SK-N-SH (cell line): ENCODE data around the gene SHD. TPM values are rescaled to one million over a fixed set of nuclear protein-coding genes. Genes with fewer than 3 reads are reported as not detected.

Experiments used
- CTCF ChIA-PET: fragments of 300-600, 350-600 bp; formaldehyde crosslinking; extraction: SDS; loops from one replicate; lab custom pipeline; 2021; lab: Yijun Ruan, JAX
- POLR2A ChIA-PET: fragments of 350-600 bp; sonication (Branson Sonifier 250); formaldehyde crosslinking; extraction: SDS; loops from one replicate; lab custom pipeline; 2020; ENCODE audit warnings: antibody characterized with exemption, inconsistent platforms; lab: Yijun Ruan, JAX
- DNase-seq: peaks from one replicate; pipeline ENCODE4 v3.0.0; 2012
- H2AFZ ChIP-seq: fragments of 200-600 bp; sonication (generic); 2 replicates; pipeline ENCODE4 v1.8.1; 2016; ENCODE audit warnings: antibody characterized with exemption, mild to moderate bottlenecking, low read depth
- H3F3A ChIP-seq: fragments of 200-600 bp; sonication (generic); replicated peaks from 2 replicates; pipeline ENCODE3; 2016; ENCODE audit warnings: antibody characterized with exemption, mild to moderate bottlenecking; ENCODE audit not compliant: insufficient read depth
- H3K27ac ChIP-seq, 2 experiments: fragments of 200-500 bp in 1 of 2; fragments of 200-600 bp in 1 of 2; sonication (Bioruptor generic) in 1 of 2; sonication (generic), shearing (Covaris generic) in 1 of 2; 2 replicates each; pipeline versions ENCODE4 v1.5.1 to v1.6.1; 2014 to 2016; ENCODE audit warnings: low read depth in 2 of 2, inconsistent platforms in 1 of 2, low read length in 1 of 2, mild to moderate bottlenecking in 1 of 2, mixed read lengths in 1 of 2
- H3K27me3 ChIP-seq: fragments of 200-600 bp; sonication (generic), shearing (Covaris generic); 2 replicates; pipeline ENCODE4 v1.6.1; 2016; ENCODE audit warnings: mixed run types; ENCODE audit not compliant: insufficient read depth
- H3K36me3 ChIP-seq, 2 experiments: fragments of 200-500 bp in 1 of 2; fragments of 200-600 bp in 1 of 2; sonication (Bioruptor generic) in 1 of 2; sonication (generic) in 1 of 2; replicated peaks in 1 of 2; 2 replicates each; pipeline versions ENCODE3 to v1.5.1; 2014 to 2016; ENCODE audit warnings: low read length in 1 of 2, mild to moderate bottlenecking in 1 of 2; ENCODE audit not compliant: insufficient read depth in 2 of 2, control insufficient read depth in 1 of 2
- H3K4me1 ChIP-seq, 2 experiments: fragments of 200-500 bp in 1 of 2; fragments of 200-600 bp in 1 of 2; sonication (Bioruptor generic) in 1 of 2; sonication (generic), shearing (Covaris generic) in 1 of 2; 2 replicates each; pipeline versions ENCODE4 v1.5.1 to v1.6.1; 2014 to 2016; ENCODE audit warnings: low read depth in 1 of 2, low read length in 1 of 2, mixed run types in 1 of 2; ENCODE audit not compliant: insufficient read depth in 2 of 2, control insufficient read depth in 1 of 2
- H3K4me2 ChIP-seq: fragments of 200-600 bp; sonication (generic), shearing (Covaris generic); 2 replicates; pipeline ENCODE4 v1.6.1; 2017; ENCODE audit warnings: mixed run types
- H3K4me3 ChIP-seq, 2 experiments: fragments of 200-500 bp in 1 of 2; fragments of 200-600 bp in 1 of 2; sonication (Bioruptor generic) in 1 of 2; sonication (generic), shearing (Covaris generic) in 1 of 2; 2 replicates each; pipeline versions ENCODE4 v1.5.1 to v1.8.1; 2014 to 2016; ENCODE audit warnings: low read depth in 2 of 2, inconsistent platforms in 1 of 2, low read length in 1 of 2, mild to moderate bottlenecking in 1 of 2, mixed read lengths in 1 of 2, moderate library complexity in 1 of 2
- H3K79me2 ChIP-seq: fragments of 200-600 bp; sonication (generic); 2 replicates; pipeline ENCODE4 v1.8.1; 2017; ENCODE audit warnings: mild to moderate bottlenecking; ENCODE audit not compliant: insufficient read depth
- H3K9ac ChIP-seq: fragments of 200-600 bp; sonication (generic); 2 replicates; pipeline ENCODE4 v1.6.1; 2017; ENCODE audit warnings: mixed run types
- H3K9me2 ChIP-seq: fragments of 200-600 bp; sonication (generic); 2 replicates; pipeline ENCODE4 v1.6.1; 2017; ENCODE audit warnings: mixed run types
- H3K9me3 ChIP-seq: fragments of 200-600 bp; sonication (generic); 2 replicates; pipeline ENCODE4 v1.6.1; 2017; ENCODE audit warnings: mixed run types, mild to moderate bottlenecking, moderate library complexity
- H4K20me1 ChIP-seq: fragments of 200-600 bp; sonication (generic); 2 replicates; pipeline ENCODE4 v1.6.1; 2017; ENCODE audit warnings: mild to moderate bottlenecking, mixed run types; ENCODE audit not compliant: insufficient read depth
- CHD2 ChIP-seq: fragments of 150-350 bp; IDR thresholded peaks from 2 replicates; pipeline ENCODE4 v1.6.1; 2018; ENCODE audit warnings: low read length; ENCODE audit not compliant: partially characterized antibody
- ELF1 ChIP-seq: IDR thresholded peaks from 2 replicates; pipeline ENCODE4 v1.4.0; 2012
- GATA2 ChIP-seq: sonication (generic); formaldehyde crosslinking; IDR thresholded peaks from 2 replicates; pipeline ENCODE4 v1.5.0; 2020; ENCODE audit warnings: mild to moderate bottlenecking, missing genetic modification reagents
- MXI1 ChIP-seq: IDR thresholded peaks from 2 replicates; pipeline ENCODE4 v1.6.1; 2012; ENCODE audit warnings: mild to moderate bottlenecking, low read depth, low read length, improper control_type of control experiment
- RAD21 ChIP-seq: IDR thresholded peaks from 2 replicates; pipeline ENCODE4 v1.6.1; 2012; ENCODE audit warnings: mild to moderate bottlenecking, low read length
- WGBS: methylation state at CpG from one replicate; pipeline ENCODE4 v1.1.6; 2017; ENCODE audit warnings: low lambda C conversion rate; 5-methylcytosine and 5-hydroxymethylcytosine counted together
- polyA plus RNA-seq, 3 experiments: library from polyadenylated mRNA; depleted of rRNA; stranded (reverse); fragments of >200 nt; gene quantifications; 2 replicates each; pipeline ENCODE4 v1.2.3, GENCODE V29; 2012
- TF ChIP-seq, protein P1 (sequence below): IDR thresholded peaks from 2 replicates; pipeline ENCODE4 v1.4.0; 2012; ENCODE audit warnings: low read depth
- TF ChIP-seq, protein P2 (sequence below): IDR thresholded peaks from 2 replicates; pipeline ENCODE4; 2012
- TF ChIP-seq, protein P3 (sequence below): fragments of 150-350 bp; IDR thresholded peaks from 2 replicates; pipeline ENCODE4 v1.6.1; 2017; ENCODE audit warnings: antibody characterized with exemption, low read length, low read depth, borderline replicate concordance

Gene SHD
- polyA plus RNA-seq, 1 of the 3 experiments (the other 2 are of a cell fraction): 3.1 TPM

DNA sequence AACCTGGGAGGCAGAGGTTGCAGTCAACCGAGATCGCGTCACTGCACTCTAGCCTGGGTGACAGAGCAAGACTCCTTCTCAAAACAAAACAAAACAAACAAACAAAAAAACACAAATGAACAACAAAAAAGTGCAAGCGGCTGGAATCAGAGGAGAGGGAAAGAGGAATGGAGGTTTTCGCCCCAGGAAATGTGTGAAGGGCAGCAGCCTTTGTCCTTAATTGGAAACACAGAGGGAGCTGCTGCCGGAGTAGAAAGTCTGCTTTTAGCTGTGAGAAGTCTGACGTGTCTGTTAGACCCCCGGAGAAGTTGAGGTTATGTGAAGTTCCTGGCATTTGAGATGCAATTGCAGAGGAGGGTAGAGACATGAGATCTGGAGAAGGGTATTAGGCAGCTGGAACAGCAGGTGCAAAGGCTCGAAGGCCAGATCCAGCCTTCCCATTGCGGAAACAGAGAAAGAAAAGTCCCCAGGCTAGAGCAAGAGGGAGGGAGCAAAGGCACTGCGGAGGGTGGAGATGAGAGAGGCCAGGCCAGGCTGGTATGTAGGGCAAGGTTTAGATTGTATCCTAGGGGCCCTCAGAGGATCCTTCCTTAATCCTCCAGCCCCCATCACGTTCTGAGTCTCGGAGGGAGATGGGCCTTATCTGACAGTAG is 22.6 kb downstream of the SHD start (continued):
- TF ChIP-seq, protein P1, sequence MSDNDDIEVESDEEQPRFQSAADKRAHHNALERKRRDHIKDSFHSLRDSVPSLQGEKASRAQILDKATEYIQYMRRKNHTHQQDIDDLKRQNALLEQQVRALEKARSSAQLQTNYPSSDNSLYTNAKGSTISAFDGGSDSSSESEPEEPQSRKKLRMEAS: no peak
- no peak for TF ChIP-seq RAD21
- no peak for TF ChIP-seq CHD2
- no peak for TF ChIP-seq ELF1
- TF ChIP-seq, protein P2, sequence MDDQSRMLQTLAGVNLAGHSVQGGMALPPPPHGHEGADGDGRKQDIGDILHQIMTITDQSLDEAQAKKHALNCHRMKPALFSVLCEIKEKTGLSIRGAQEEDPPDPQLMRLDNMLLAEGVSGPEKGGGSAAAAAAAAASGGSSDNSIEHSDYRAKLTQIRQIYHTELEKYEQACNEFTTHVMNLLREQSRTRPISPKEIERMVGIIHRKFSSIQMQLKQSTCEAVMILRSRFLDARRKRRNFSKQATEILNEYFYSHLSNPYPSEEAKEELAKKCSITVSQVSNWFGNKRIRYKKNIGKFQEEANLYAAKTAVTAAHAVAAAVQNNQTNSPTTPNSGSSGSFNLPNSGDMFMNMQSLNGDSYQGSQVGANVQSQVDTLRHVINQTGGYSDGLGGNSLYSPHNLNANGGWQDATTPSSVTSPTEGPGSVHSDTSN: no peak

DNA sequence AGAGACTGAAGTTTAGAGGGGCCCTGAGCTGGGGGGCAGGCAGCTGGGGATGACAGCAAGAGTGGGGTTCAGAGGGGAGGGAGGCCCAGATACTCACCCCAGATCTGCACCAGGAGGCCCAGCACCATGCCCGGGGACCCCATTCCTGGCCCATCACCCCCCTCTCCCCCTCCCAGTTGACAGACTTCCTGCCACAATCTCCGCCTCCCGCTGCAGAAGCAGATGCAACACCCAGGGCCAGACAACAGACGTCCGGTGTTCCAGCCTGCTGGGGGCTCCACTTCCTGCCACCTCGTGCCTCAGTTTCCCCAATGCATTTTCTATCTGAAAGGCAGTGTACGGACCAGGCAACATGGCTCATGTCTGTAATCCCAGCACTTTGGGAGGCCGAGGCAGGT is 23.2 kb downstream of the SHD start, which contains the start of gene TMIGD2:
TSS of gene TMIGD2 (minus strand) at position 147 of the 398 bp plus-strand sequence. CDS start at position 143, 4 bp downstream.
- no peaks in the 10 kb centered on the region for H4K20me1 ChIP-seq
- H3K4me1 ChIP-seq: peaks cover 0 to 16% of the 10 kb centered on the region in 2 experiments; a peak in 1 of 4 replicates
- H3K27me3 ChIP-seq: no peaks in the 10 kb centered on the region
- no peaks in the 10 kb centered on the region for H3F3A ChIP-seq
- H3K36me3 ChIP-seq: no peaks in the 10 kb centered on the region
- H3K79me2 ChIP-seq: no peaks in the 10 kb centered on the region
- no peak within 1 kb of the TSS for H3K4me2 ChIP-seq
- peak within 1 kb of the TSS in 1 of 2 experiments; percentile 72; a peak in 2 of 4 replicates for H3K27ac ChIP-seq
- H3K9ac ChIP-seq: no peak within 1 kb of the TSS
- WGBS: 59% methylated on average over 7 of the region's 8 CpGs
- ChIA-PET POLR2A (interaction anchor here (0.8 kb wide), 1 partner anchor 11 kb away, joined by 3 read pairs; no protein-coding TSS in a partner anchor), CTCF (interaction anchor here (1.8 kb wide), 1 partner anchor 50 kb away, joined by 4 read pairs; no protein-coding TSS in a partner anchor)
- H3K9me2 ChIP-seq: no peaks in the 10 kb centered on the region
- DNase-seq: peak; percentile 65
- TF ChIP-seq, protein P3, sequence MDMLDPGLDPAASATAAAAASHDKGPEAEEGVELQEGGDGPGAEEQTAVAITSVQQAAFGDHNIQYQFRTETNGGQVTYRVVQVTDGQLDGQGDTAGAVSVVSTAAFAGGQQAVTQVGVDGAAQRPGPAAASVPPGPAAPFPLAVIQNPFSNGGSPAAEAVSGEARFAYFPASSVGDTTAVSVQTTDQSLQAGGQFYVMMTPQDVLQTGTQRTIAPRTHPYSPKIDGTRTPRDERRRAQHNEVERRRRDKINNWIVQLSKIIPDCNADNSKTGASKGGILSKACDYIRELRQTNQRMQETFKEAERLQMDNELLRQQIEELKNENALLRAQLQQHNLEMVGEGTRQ: no peak
- TF ChIP-seq ELF1: no peak
- TF ChIP-seq, all 33 proteins: peak for 0
- no peak within 1 kb of the TSS for H2AFZ ChIP-seq
- no peak within 1 kb of the TSS for H3K4me3 ChIP-seq
- no peaks in the 10 kb centered on the region for H3K9me3 ChIP-seq

DNA sequence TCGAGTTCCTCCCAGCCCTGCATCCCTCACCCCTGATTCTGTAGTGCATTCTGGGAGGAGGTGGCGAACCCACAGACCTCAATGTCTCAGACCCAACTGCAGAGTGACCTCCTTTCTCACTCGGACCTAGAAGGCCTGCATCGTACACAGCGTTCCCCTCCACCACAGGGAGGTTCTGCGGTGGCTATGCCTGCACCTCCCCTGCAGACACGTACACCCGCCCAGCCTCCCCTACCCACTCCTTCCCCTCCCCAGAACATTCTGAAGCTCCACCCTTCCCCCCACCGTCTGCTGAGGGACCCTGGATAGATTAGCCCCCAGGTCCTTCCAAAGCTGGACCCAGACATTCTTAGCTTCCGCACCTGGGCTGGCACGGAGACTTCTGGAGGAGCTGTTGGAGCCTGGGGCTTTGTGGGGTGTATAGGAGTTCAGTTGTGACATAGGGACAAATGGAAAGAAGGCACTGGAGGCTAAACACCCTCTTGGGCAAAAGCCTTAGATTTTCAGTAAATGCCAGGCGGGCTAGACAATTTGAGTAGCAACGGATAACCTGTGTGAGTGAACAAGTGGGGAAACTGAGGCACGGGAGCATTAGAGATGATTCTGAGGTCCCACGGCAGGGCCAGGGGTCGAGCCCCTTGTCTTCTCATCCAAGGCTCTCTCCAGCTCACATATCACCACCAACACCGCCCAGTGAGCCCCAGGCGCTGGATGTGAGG is 24.9 kb downstream of the SHD start:
- no peaks in the 10 kb centered on the region for H3K9me3 ChIP-seq
- DNase-seq: no peak
- H3K4me2 ChIP-seq: peak overlapping the region; percentile 39; the same call in 1 of the 2 replicates
- WGBS: 46% methylated on average over 16 of the region's 18 CpGs
- peaks cover 0 to 16% of the 10 kb centered on the region in 2 experiments; a peak in 1 of 4 replicates for H3K4me1 ChIP-seq
- TF ChIP-seq, protein P1: no peak
- TF ChIP-seq GATA2 (no peak), CHD2 (no peak), MXI1 (no peak)
- H3F3A ChIP-seq: no peaks in the 10 kb centered on the region
- H2AFZ ChIP-seq: no peak overlapping the region
- no peak overlapping the region; a peak in 1 of 4 replicates for H3K27ac ChIP-seq
- H3K9ac ChIP-seq: no peak overlapping the region
- no peaks in the 10 kb centered on the region for H3K9me2 ChIP-seq
- CTCF ChIA-PET: interaction anchor here (1.9 to 4.2 kb wide), 2 partner anchors 18 to 36 kb away, joined by 7 to 22 read pairs; no protein-coding TSS in a partner anchor
- H3K79me2 ChIP-seq: no peaks in the 10 kb centered on the region
- H3K36me3 ChIP-seq: peaks cover 4 to 5% of the 10 kb centered on the region in 2 experiments
- peak overlapping the region; percentile 43 to 51; a peak in 3 of 4 replicates for H3K4me3 ChIP-seq
- H4K20me1 ChIP-seq: no peaks in the 10 kb centered on the region
- no peaks in the 10 kb centered on the region for H3K27me3 ChIP-seq
- POLR2A ChIA-PET: interaction anchor here (2.0 kb wide), 1 partner anchor 39 kb away, joined by 13 read pairs; the partner anchor contains the start of gene MPND
